Glutamatergic neuron (in vitro differentiated cells): ENCODE results near the gene GPR82. TPM values are rescaled to one million over a fixed set of nuclear protein-coding genes. Genes with fewer than 3 reads are reported as not detected.
A peak's percentile ranks its signal among the peaks of the same experiment; 100 is the strongest.
"Not testable (repeated sequence)": the region's sequence is repeated elsewhere in the genome, so short reads cannot be mapped to it uniquely, and the experiment has no call there.

Source experiments
- DNase-seq: peaks from one replicate; pipeline ENCODE4 v3.0.0; 2022
- H3K27ac Mint-ChIP-seq: one replicate; pipeline ENCODE4 v1.8.0; 2020; ENCODE audit warnings: mild to moderate bottlenecking, mixed read lengths, inconsistent platforms; ENCODE audit not compliant: unreplicated experiment
- H3K27me3 Mint-ChIP-seq: one replicate; pipeline ENCODE4 v1.8.0; 2020; ENCODE audit warnings: mild to moderate bottlenecking, moderate library complexity, mixed read lengths, inconsistent platforms; ENCODE audit not compliant: unreplicated experiment
- H3K36me3 Mint-ChIP-seq: one replicate; pipeline ENCODE4 v1.8.0; 2020; ENCODE audit warnings: mild to moderate bottlenecking, mixed read lengths, inconsistent platforms; ENCODE audit not compliant: unreplicated experiment
- H3K4me1 Mint-ChIP-seq: one replicate; pipeline ENCODE4 v1.8.0; 2020; ENCODE audit warnings: mild to moderate bottlenecking, low read depth, mixed read lengths, inconsistent platforms; ENCODE audit not compliant: unreplicated experiment
- H3K4me3 Mint-ChIP-seq: one replicate; pipeline ENCODE4 v1.8.0; 2020; ENCODE audit warnings: mild to moderate bottlenecking, mixed read lengths, inconsistent platforms; ENCODE audit not compliant: unreplicated experiment
- H3K9me3 Mint-ChIP-seq: one replicate; pipeline ENCODE4 v1.8.0; 2020; ENCODE audit warnings: mild to moderate bottlenecking, moderate library complexity, mixed read lengths, inconsistent platforms; ENCODE audit not compliant: unreplicated experiment
- CTCF ChIP-seq: fragments of 200-600 bp; sonication (generic); IDR thresholded peaks from one replicate; pipeline ENCODE4 v1.5.0; 2021; ENCODE audit not compliant: partially characterized antibody, unreplicated experiment
- long read RNA-seq: library from polyadenylated mRNA; unstranded; transcript quantifications from one replicate; pipeline ENCODE4 v2.0.0, GENCODE V29; 2020; ENCODE audit not compliant: unreplicated experiment
- total RNA-seq: library from RNA; stranded (reverse); fragmentation: NEBNext Ultra II Directional; extraction: Animal tissue kit (Norgen Biotek cat#: 25700); gene quantifications from one replicate; pipeline ENCODE4 v1.2.1, GENCODE V29; 2021; ENCODE audit not compliant: unreplicated experiment

The GPR82 gene
- not detected for total RNA-seq
- long read RNA-seq, result 0 reads

GRCh38 chrX:41723826-41724225 lies at the start of gene GPR82:
Gene GPR82, plus strand, starts transcription at chrX:41724181. Its CDS starts 2,846 bp downstream, at chrX:41727027.
- no peak within 1 kb of the TSS for H3K4me3 Mint-ChIP-seq
- TF ChIP-seq CTCF, result no peak

GRCh38 chrX:41676361-41676760 lies 47.6 kb upstream of the GPR82 start:
- not testable (repeated sequence) for H3K9me3 Mint-ChIP-seq, H3K4me1 Mint-ChIP-seq, H3K4me3 Mint-ChIP-seq, DNase-seq, H3K27me3 Mint-ChIP-seq, H3K36me3 Mint-ChIP-seq
- peak overlapping the region; percentile 28 for H3K27ac Mint-ChIP-seq

More at GRCh38 chrX:41723826-41724225, at the start of gene GPR82:
- Mint-ChIP-seq H3K9me3 (peaks cover 2% of the 10 kb centered on the region), H3K4me1 (no peaks in the 10 kb centered on the region), H3K27me3 (peaks cover 2% of the 10 kb centered on the region), H3K36me3 (no peaks in the 10 kb centered on the region), H3K27ac (no peak within 1 kb of the TSS)
- no peak for DNase-seq

GRCh38 chrX:41677183-41678060 lies 46.6 kb upstream of the GPR82 start:
- Mint-ChIP-seq H3K27me3 (no peaks in the 10 kb centered on the region), H3K9me3 (peaks cover 1% of the 10 kb centered on the region), H3K4me3 (no peak overlapping the region), H3K4me1 (no peaks in the 10 kb centered on the region), H3K36me3 (no peaks in the 10 kb centered on the region), H3K27ac (no peak overlapping the region)
- no peak for TF ChIP-seq CTCF
- DNase-seq, result no peak

- Mint-ChIP-seq H3K4me1 (no peaks in the 10 kb centered on the region), H3K27me3 (no peaks in the 10 kb centered on the region), H3K9me3 (no peaks in the 10 kb centered on the region), H3K4me3 (no peak overlapping the region), H3K27ac (no peak overlapping the region), H3K36me3 (no peaks in the 10 kb centered on the region)
- no peak for TF ChIP-seq CTCF
- no peak for DNase-seq
Measured at GRCh38 chrX:41684138-41684537, 39.8 kb upstream of the GPR82 start.

- no peak overlapping the region for H3K27ac Mint-ChIP-seq
- DNase-seq, result no peak
- no peak for TF ChIP-seq CTCF
- H3K27me3 Mint-ChIP-seq, result no peaks in the 10 kb centered on the region
- H3K4me3 Mint-ChIP-seq, result no peak overlapping the region
- H3K36me3 Mint-ChIP-seq, result no peaks in the 10 kb centered on the region
- H3K4me1 Mint-ChIP-seq, result no peaks in the 10 kb centered on the region
- H3K9me3 Mint-ChIP-seq, result no peaks in the 10 kb centered on the region
Measured at GRCh38 chrX:41684940-41685339, 39.0 kb upstream of the GPR82 start.
